Panc1 (cell line): ENCODE data around the gene BACH2. TPM values are rescaled to one million over a fixed set of nuclear protein-coding genes. Genes with fewer than 3 reads are reported as not detected.

ENCODE experiments used
- ATAC-seq: fragments of 200-7000 bp; cut with Tn5 transposase; 2 replicates; pipeline ENCODE4 v1.9.1; 2020; ENCODE audit warnings: mild to moderate bottlenecking, moderate library complexity
- BruUV-seq: library from RNA; stranded (reverse); fragments of 400-500 nt; replicated peaks from 2 replicates; lab custom pipeline; 2021; lab: Mats Ljungman, UMichigan
- CTCF ChIA-PET: fragments of 300-600 bp; sonication (Branson Sonifier 250); formaldehyde crosslinking; loops from one replicate; lab custom pipeline; 2022; ENCODE audit warnings: antibody characterized with exemption; lab: Charles Lee
- POLR2A ChIA-PET: fragments of 300-600 bp; sonication (Branson Sonifier 250); formaldehyde crosslinking; loops from one replicate; lab custom pipeline; 2022; ENCODE audit warnings: antibody characterized with exemption; lab: Charles Lee
- DNase-seq: peaks from one replicate; pipeline ENCODE4 v3.0.0-alpha.2; 2010; ENCODE audit warnings: low read depth, low spot score
- H3K27ac ChIP-seq: 2 replicates; pipeline ENCODE4 v1.5.1; 2011; ENCODE audit warnings: mild to moderate bottlenecking, low read length, inconsistent platforms
- H3K27me3 ChIP-seq: fragments of 200-500 bp; sonication (Bioruptor generic); 2 replicates; pipeline ENCODE4 v1.6.0; 2014; ENCODE audit warnings: low read length, inconsistent platforms; ENCODE audit not compliant: control insufficient read depth, insufficient read depth
- H3K36me3 ChIP-seq: fragments of 200-500 bp; sonication (Bioruptor generic); 2 replicates; pipeline ENCODE4 v1.5.1; 2014; ENCODE audit warnings: inconsistent platforms, mild to moderate bottlenecking, low read length, moderate library complexity; ENCODE audit not compliant: control insufficient read depth, insufficient read depth
- H3K4me1 ChIP-seq: 2 replicates; pipeline ENCODE4 v1.5.1; 2011; ENCODE audit warnings: inconsistent platforms, mild to moderate bottlenecking, low read length, moderate library complexity; ENCODE audit not compliant: control insufficient read depth, insufficient read depth
- H3K4me3 ChIP-seq, 2 experiments: 2 replicates each; pipeline ENCODE4 v1.5.1; 2011 to 2012; ENCODE audit warnings: low read depth in 2 of 2, low read length in 2 of 2, mild to moderate bottlenecking in 2 of 2, inconsistent platforms in 1 of 2, moderate library complexity in 1 of 2
- H3K9me3 ChIP-seq: fragments of 200-500 bp; sonication (Bioruptor generic); 2 replicates; pipeline ENCODE4 v1.5.1; 2014; ENCODE audit warnings: low read depth, mild to moderate bottlenecking, inconsistent platforms, low read length, moderate library complexity; ENCODE audit not compliant: control insufficient read depth, insufficient read depth
- CTCF ChIP-seq: fragments of 450-650 bp; IDR thresholded peaks from 2 replicates; pipeline ENCODE4 v1.5.1; 2017; ENCODE audit warnings: mild to moderate bottlenecking
- POLR2AphosphoS5 ChIP-seq: IDR thresholded peaks from 2 replicates; pipeline ENCODE4 v1.6.1; 2012; ENCODE audit warnings: mild to moderate bottlenecking, low read depth, low read length, moderate library complexity
- REST ChIP-seq, 2 experiments: IDR thresholded peaks; 2 replicates each; pipeline ENCODE4 v1.6.1; 2011 to 2012; ENCODE audit warnings: low read depth in 2 of 2, control low read depth in 1 of 2, low read length in 1 of 2, mild to moderate bottlenecking in 1 of 2, moderate library complexity in 1 of 2; ENCODE audit not compliant: insufficient read depth in 1 of 2
- SIN3A ChIP-seq: IDR thresholded peaks from 2 replicates; pipeline ENCODE4 v1.6.1; 2012; ENCODE audit warnings: low read depth, mild to moderate bottlenecking, low read length, moderate library complexity, borderline replicate concordance; ENCODE audit not compliant: insufficient read depth
- TCF7L2 ChIP-seq: IDR thresholded peaks from 2 replicates; pipeline ENCODE4 v1.6.1; 2011; ENCODE audit warnings: mild to moderate bottlenecking, low read depth, low read length, inconsistent platforms
- in situ Hi-C: cut with HindIII; loops from 2 replicates; pipeline ENCODE4 v1.10.0; 2016; ENCODE audit warnings: low sequenced_read_pairs, low pct_unique_long_range_greater_than_20kb
- intact Hi-C: fragments of 100-400 bp; cut with micrococcal nuclease; formaldehyde crosslinking; loops from one replicate; pipeline ENCODE4 v1.10.0; 2022; ENCODE audit not compliant: unreplicated experiment
- total RNA-seq: library from RNA; stranded (reverse); gene quantifications from one replicate; pipeline ENCODE4 v1.2.1, GENCODE V29; 2021; ENCODE audit not compliant: unreplicated experiment

Gene BACH2
- total RNA-seq, 1 experiment from 2014 or later = 1.6 TPM

GRCh38 chr6:90146024-90146423, 150.6 kb downstream of the BACH2 start:
- in situ Hi-C loops (no loop called here), intact Hi-C loops (no loop called here)
- Histone ChIP-seq H3K9me3 (no peaks in the 10 kb centered on the region), H3K27ac (no peak overlapping the region), H3K4me1 (no peaks in the 10 kb centered on the region), H3K4me3 (no peak overlapping the region), H3K36me3 (no peaks in the 10 kb centered on the region), H3K27me3 (peaks cover 2% of the 10 kb centered on the region; the same call in 1 of the 2 replicates)
- TF ChIP-seq REST (IDR thresholded peaks at IDR 0.05; ENCODE audit: insufficient read depth in 1 of 2, low read depth in 2 of 2, low read length in 1 of 2) = no peak
- TF ChIP-seq SIN3A = no peak
- TF ChIP-seq CTCF = no peak
- no peak for TF ChIP-seq POLR2AphosphoS5
- TF ChIP-seq TCF7L2 = no peak
- BruUV-seq = no TSS peak
- ChIA-PET CTCF (no interaction called here), POLR2A (no interaction called here)
- DNase-seq = no peak
- no peak for ATAC-seq

- ChIA-PET CTCF (no interaction called here), POLR2A (interaction anchor here (0.7 kb wide), 1 partner anchor 40 kb away, joined by 3 read pairs; no protein-coding TSS in a partner anchor)
- Histone ChIP-seq H3K9me3 (no peaks in the 10 kb centered on the region), H3K27ac (no peak overlapping the region), H3K27me3 (peaks cover 2% of the 10 kb centered on the region; the same call in 1 of the 2 replicates), H3K36me3 (no peaks in the 10 kb centered on the region), H3K4me3 (no peak overlapping the region), H3K4me1 (no peaks in the 10 kb centered on the region)
- no peak for TF ChIP-seq CTCF
- TF ChIP-seq SIN3A = no peak
- no peak for TF ChIP-seq TCF7L2
- DNase-seq (no peak), ATAC-seq (no peak)
- intact Hi-C loops = no loop called here
- BruUV-seq = no TSS peak
- in situ Hi-C loops = no loop called here
These were observed 151.6 kb downstream of the BACH2 start for GRCh38 chr6:90144928-90145555.
